ENCODE data around the gene NPY2R. TPM values are rescaled to one million over a fixed set of nuclear protein-coding genes. Genes with fewer than 3 reads are reported as not detected.

Gene NPY2R
- total RNA-seq, 4 donors from 2014 or later = 0.33 to 0.39 TPM; not detected in 2

DNA sequence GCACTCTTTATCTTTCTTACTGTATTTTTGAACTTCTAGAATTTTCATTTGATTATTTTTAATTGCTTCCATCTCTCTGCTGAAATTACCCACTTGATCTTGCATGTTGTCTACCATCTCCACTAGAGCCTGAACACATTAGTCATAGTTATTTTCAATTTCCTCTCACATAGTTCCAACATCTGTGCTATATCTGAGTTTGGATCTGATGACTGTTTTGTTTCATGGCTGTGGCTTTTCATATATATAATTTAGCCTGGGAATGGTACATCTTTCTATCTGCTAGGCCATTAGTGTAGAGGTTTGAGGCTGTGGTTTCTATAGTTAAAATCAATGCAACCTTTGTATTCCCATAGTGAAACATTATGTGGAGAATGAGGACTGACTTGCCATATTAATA lies 33.2 kb downstream of the NPY2R start:
- intact Hi-C loops (cut with DNase I) = no loop called here
- H3K27ac ChIP-seq (replicated peaks in 1 of 4) = no peak overlapping the region
- TF ChIP-seq POLR2A (IDR thresholded peaks at IDR 0.05; ENCODE audit: low read depth) (no peak), POLR2AphosphoS5 (IDR thresholded peaks at IDR 0.05) (no peak), EP300 (IDR thresholded peaks at IDR 0.05) (no peak)
- TF ChIP-seq, protein P1, sequence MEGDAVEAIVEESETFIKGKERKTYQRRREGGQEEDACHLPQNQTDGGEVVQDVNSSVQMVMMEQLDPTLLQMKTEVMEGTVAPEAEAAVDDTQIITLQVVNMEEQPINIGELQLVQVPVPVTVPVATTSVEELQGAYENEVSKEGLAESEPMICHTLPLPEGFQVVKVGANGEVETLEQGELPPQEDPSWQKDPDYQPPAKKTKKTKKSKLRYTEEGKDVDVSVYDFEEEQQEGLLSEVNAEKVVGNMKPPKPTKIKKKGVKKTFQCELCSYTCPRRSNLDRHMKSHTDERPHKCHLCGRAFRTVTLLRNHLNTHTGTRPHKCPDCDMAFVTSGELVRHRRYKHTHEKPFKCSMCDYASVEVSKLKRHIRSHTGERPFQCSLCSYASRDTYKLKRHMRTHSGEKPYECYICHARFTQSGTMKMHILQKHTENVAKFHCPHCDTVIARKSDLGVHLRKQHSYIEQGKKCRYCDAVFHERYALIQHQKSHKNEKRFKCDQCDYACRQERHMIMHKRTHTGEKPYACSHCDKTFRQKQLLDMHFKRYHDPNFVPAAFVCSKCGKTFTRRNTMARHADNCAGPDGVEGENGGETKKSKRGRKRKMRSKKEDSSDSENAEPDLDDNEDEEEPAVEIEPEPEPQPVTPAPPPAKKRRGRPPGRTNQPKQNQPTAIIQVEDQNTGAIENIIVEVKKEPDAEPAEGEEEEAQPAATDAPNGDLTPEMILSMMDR (IDR thresholded peaks at IDR 0.05) = no peak
- H3K4me1 ChIP-seq = no peaks in the 10 kb centered on the region
- no peaks in the 10 kb centered on the region for H3K27me3 ChIP-seq
- no peak for DNase-seq (ENCODE audit: extremely low spot score)
- H3K4me3 ChIP-seq = no peak overlapping the region
- H3K9me3 ChIP-seq = no peaks in the 10 kb centered on the region
- no peaks in the 10 kb centered on the region for H3K36me3 ChIP-seq

DNA sequence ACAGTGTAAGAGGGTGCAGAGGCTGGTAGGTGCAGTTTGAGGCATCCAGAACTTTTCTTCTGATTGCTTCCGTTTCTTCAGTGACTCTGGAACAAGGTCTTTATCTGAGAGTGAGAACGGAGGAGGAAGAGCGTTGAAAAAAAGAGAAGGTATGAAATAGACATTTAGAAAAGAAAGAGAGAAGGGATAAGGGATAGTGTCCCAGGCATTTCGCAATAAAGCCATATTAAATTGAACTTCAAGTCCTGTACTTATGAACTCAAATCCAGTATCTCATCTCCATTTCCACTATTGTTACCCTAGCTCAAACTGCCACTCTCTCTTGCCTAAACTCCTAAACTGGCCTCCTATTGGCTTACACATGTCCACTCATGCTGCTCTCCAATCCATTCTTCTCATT lies 36.7 kb downstream of the NPY2R start:
- no peak for DNase-seq (ENCODE audit: extremely low spot score)
- intact Hi-C loops (cut with DNase I) = no loop called here
- no peak overlapping the region for H3K27ac ChIP-seq (replicated peaks in 1 of 4)
- H3K4me1 ChIP-seq = no peaks in the 10 kb centered on the region
- TF ChIP-seq POLR2AphosphoS5 (IDR thresholded peaks at IDR 0.05) (no peak), EP300 (IDR thresholded peaks at IDR 0.05) (no peak), POLR2A (IDR thresholded peaks at IDR 0.05; ENCODE audit: low read depth) (no peak)
- TF ChIP-seq, protein P1 (IDR thresholded peaks at IDR 0.05) = no peak
- H3K27me3 ChIP-seq = peaks cover 0 to 5% (median 0%) of the 10 kb centered on the region in 4 donors
- 93% methylated on average over 4 of the region's 4 CpGs for WGBS
- no peaks in the 10 kb centered on the region for H3K36me3 ChIP-seq
- no peak overlapping the region for H3K4me3 ChIP-seq
- no peaks in the 10 kb centered on the region for H3K9me3 ChIP-seq

DNA sequence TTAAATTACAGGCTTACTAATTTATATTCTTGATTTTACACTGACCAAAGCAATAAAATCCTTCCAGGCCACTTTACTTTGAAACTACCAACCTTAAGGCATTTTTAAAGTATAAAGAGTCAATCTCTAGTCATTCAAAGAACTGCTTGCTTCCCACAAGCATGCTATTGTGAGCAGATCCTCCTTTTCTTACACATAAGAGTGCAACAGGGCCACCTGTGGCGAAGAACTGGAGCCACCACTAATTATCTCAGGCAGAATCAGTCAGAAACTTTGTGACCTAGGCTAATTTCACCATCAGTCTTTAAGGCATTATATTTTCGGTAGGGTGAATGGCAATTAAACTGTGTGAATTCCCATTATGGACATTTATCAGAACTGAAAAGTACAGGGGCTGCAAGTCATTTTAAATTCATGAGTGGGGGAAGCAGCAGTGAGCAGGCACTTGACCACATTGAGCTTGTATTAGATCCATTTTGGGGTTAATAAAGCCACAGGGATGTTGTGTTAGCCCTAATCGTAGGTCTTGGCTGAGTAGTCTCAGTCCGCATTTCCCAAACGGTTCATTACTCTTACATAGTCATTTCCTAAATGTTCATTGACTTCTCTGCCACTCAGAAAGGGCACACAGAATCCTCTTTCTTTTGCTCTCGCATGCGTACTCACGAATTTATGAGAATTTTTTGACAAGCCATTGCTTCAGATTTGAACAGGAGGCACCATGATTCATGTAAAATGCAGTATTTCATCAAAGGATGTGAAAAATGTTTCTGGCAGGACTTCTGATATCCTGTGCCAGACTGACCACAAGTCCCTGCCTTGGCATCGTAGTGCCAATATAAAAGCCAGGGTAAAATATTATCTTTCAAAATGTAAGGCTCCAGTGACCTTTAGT lies 39.8 kb downstream of the NPY2R start:
- intact Hi-C loops (cut with DNase I) = no loop called here
- H3K27ac ChIP-seq (replicated peaks in 1 of 4) = no peak overlapping the region
- H3K4me1 ChIP-seq = no peaks in the 10 kb centered on the region

DNA sequence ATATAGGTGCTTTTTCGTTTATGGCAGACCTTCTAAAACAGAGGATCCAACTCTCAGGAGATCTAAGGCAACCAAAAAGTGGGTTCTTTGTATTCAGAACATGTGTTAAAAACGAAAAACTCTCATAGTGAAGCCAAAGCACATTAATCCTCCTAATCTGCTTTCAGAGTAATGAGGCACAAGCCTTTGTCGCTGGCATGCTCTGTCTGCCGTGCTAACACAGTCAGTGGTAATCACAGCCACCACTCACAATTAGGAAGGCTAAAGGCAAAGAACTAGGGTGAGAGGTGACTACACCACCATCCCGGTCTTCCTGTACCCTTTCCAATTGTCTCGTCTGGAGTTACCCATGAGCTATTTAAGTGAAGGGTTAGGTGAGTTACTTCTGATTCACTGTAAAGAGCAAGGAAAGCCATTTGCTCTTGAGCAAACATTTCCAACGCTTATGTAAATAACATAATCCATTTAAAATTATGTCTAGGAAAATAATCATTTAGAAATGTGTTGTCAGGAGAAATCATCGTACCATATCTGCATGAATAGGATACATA lies 40.7 kb downstream of the NPY2R start:
- TF ChIP-seq EP300 (IDR thresholded peaks at IDR 0.05) (no peak), POLR2A (IDR thresholded peaks at IDR 0.05; ENCODE audit: low read depth) (no peak), POLR2AphosphoS5 (IDR thresholded peaks at IDR 0.05) (no peak)
- TF ChIP-seq, protein P1 (IDR thresholded peaks at IDR 0.05) = no peak
- H3K27ac ChIP-seq (replicated peaks in 1 of 4) = no peak overlapping the region
- H3K4me1 ChIP-seq = no peaks in the 10 kb centered on the region
- 59% methylated on average over 8 of the region's 8 CpGs for WGBS
- intact Hi-C loops (cut with DNase I) = no loop called here
- H3K4me3 ChIP-seq = no peak overlapping the region
- DNase-seq (ENCODE audit: extremely low spot score) = no peak
- no peaks in the 10 kb centered on the region for H3K9me3 ChIP-seq
- peaks cover 0 to 5% (median 0%) of the 10 kb centered on the region in 4 donors for H3K27me3 ChIP-seq
- no peaks in the 10 kb centered on the region for H3K36me3 ChIP-seq

More for the DNA sequence above, 39.8 kb downstream of the NPY2R start:
- Histone ChIP-seq H3K27me3 (peaks cover 0 to 5% (median 0%) of the 10 kb centered on the region in 4 donors), H3K36me3 (no peaks in the 10 kb centered on the region), H3K4me3 (no peak overlapping the region), H3K9me3 (no peaks in the 10 kb centered on the region)
- 81% methylated on average over 9 of the region's 9 CpGs for WGBS
- TF ChIP-seq POLR2AphosphoS5 (IDR thresholded peaks at IDR 0.05) (no peak), EP300 (IDR thresholded peaks at IDR 0.05) (no peak), POLR2A (IDR thresholded peaks at IDR 0.05; ENCODE audit: low read depth) (no peak)
- TF ChIP-seq, protein P1 (IDR thresholded peaks at IDR 0.05) = no peak
- no peak for DNase-seq (ENCODE audit: extremely low spot score)
